NCI-H1105 treated with DMSO at 0.1 percent for 48 hours (cell line): ENCODE measurements around the gene CSNK1D.
"Not testable (repeated sequence)": the region's sequence is repeated elsewhere in the genome, so short reads cannot be mapped to it uniquely, and the experiment has no call there.

Experiments used
- DNase-seq: peaks from one replicate; lab custom pipeline; 2025; lab: John Stamatoyannopoulos, UW

The CSNK1D gene

DNA sequence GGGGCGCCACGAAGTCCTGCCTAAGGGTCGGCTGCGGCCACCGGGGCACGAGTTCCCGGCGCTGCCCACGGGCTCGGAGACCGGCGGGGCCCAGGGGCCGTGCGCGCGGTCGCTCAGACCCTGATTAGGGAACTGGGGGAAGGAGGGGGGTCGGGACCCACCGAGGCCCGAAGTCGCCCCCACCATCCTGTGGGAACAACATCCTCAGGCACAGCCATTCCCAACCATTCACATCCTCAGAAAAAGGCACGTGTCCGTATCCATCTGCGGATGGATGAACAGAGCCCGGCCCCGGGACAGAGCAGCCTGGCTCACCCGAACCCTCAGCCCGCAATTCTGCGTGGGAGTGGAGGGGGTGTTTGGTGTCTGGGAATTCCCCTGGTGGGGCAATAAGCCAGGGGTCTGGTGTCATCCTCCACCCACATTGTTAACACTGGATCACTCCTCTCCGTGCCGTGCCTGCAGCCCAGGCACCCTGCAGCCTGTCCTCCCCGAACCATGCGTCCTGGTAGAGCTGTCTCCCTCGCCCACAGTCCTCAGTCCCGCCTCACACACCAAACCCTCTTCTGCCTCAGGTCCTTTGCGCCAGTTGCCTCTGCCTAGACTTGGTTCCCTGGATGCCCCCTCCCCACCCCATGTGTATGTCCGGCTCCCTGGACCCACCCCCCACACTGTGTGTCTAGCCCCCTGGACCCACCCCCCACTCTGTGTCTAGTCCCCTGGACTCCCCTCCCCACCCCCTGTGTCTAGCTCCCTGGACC, 60.1 kb downstream of the CSNK1D start:
- DNase-seq: peak; percentile 22

DNA sequence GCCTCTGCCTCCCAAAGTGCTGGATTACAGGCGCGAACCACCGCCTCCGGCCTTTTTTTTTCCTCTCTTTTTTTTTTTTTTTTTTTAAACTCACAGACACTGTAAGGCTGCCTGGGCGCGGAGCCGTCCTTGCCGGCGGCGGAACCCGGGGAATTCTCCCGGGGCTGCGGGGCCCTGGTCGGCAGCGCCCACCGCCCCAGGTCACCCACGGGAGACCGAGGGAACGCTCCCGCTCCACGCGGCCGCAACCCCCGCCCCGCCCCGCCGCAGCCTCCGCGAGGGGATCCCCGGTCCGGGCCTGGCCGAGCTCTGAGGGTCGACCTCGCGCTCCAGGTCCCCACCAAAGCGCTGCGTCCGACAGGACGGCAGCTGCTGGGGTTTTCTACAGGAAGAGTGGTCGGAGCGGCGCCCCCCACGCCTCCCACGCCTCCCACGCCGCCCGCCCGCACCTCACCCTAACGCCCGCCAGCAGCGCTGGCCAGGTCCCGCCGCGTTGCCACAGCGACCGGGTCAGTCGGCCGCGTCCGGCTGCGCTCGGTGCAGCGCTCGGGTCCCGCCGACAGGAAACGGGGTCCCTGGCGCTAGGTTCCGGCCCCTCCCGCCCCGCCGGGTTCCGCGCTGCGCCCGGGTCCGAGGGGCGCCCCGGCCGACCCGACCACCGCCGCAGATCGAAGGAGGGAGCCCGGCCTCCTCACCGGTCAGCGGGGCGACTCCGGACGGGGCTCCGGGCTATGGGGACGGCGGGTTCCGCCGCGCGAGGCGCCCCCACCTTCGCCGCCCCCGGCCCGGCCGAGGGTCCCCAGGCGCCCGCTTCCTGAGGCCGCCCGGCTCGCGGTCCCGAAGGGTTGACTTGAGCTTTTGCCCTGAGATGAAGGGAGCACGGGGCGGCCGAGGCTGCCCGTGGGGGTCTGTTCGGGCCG, 60.9 kb downstream of the CSNK1D start, which contains the start of gene CCDC57:
Gene CCDC57, minus strand, starts transcription at position 512 of the 920 bp plus-strand sequence. CDS start 10,898 bp downstream, outside the sequence.
- DNase-seq: peak; percentile 41

DNA sequence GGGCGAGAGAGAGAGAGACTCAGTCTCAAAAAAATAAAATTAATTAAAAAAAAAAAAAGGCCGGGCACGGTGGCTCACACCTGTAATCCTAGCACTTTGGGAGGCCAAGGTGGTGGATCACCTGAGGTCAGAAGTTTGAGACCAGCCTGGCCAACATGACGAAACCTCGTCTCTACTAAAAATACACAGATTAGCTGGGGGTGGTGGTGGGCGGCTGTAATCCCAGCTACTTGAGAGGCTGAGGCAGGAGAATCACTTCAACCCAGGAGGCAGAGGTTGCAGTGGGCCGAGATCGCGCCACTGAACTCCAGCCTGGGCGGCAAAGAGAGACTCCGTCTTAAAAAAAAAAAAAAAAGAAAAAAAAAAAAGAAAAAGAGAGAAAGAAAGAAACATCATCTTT, 62.8 kb downstream of the CSNK1D start:
- not testable (repeated sequence) for DNase-seq

DNA sequence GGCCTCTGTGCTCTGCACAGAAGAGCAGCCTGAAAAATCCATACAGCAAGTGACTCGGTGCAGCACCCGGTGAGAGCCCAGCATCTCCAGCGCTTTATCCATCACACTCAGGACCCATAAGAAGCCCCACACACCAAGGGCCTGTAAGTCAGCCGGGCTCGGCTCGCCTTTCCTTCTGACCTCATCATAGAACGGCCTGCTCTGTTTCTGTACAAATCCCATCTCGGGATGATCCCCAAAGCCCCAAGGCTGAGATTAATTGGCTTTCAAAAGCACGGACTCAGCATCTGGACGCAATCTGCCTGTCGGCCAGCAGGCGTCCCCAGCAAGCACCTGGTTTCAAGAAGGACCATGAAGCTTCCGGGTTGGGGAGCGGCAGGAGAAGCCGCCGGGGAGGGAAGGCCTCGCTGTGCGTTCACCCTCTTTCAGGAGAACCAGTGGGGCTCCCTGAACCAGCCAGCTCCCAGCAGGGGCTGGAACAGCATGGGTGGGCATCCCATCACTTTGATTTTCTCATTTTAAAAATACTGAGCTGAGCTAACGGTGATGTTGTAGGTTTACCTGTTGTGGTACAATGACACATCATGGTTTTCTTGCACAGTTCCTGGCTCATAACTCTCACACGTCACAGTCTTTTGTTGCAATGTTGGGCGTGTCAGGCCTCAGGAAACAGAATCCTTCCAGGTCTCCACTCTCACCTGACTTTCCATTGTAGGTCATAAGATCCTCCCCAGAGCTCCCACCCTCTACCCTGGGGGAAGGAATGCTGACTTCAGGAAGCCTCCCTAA, 67.6 kb downstream of the CSNK1D start:
- DNase-seq: peak; percentile 64

DNA sequence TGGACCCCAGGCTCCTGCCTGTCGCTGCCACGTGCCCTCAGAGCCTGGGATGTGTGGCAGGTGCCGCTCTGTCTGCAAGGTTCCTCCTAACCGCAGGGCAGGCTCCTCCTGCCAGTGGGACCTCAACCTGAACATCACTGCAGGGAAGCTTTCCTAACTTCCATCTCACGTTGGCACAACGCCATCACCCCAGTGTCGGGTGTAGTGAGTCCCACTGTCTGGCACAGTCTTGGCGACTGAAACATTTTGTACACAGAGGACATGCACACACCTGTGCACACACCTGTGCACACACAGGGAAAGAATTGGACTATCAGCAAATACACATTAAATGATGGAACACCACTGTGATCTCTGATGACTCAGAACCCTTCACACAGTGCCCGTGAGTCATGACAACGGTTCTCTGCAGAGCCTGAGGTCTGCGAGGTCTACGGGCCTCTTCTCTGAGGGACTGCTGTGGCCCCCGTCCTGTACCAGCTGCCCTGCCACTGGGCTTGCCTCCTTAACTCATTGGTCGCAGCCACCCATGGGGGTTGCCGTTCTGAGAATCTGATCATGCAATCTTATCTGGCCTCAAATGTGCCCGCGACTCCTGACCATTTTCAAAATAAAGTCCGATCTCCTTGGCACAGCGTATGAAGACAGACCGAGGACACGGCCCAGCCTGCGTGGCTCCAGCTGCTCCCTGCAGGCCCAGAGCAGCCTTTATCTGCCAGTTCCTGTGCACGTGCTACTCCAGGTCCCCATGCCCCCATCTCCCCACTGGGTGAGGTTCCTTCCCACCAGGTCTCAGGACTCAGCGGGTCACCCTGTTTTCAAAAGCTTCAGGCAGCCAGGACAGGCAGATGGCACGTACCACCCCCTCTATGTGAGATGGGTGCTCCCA, 68.4 kb downstream of the CSNK1D start:
- DNase-seq: no peak

DNA sequence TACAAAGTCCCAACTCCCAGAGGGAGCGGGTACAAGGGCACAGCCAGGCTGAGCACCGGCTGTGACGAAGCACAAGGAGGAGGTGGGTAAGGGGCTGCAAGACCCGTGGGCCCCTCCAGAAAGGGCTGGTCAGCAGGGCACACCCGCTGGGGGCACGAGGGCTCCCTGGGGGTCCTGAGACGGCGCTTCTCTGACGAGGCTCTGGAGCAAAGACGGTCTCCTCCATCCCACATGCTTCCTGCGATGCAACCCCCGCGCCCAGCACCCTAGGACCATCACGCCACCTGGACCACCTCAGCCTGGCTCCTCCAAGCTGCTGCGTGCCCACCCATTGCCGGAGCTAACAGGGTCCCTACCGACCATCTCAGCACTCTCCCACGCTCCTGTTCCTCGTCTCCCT, 69.6 kb downstream of the CSNK1D start:
- DNase-seq: no peak

DNA sequence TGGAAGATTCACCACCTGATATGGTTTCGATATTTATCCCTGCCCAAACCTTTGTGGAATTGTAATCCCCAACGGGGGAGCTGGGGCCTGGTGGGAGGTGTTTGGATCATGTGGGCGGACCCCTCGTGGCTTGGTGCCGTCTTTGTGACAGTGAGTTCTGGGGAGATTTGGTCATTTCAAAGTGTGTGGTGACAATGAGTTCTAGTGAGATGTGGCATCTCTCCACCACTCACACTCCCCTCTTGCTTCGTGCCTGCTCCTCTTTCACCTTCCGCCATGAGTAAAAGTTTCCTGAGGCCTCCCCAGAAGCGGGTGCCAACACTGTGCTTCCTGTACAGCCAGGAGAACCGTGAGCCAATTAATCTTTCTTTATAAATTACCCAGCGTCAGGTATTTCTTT, 70.5 kb downstream of the CSNK1D start:
- DNase-seq: no peak

DNA sequence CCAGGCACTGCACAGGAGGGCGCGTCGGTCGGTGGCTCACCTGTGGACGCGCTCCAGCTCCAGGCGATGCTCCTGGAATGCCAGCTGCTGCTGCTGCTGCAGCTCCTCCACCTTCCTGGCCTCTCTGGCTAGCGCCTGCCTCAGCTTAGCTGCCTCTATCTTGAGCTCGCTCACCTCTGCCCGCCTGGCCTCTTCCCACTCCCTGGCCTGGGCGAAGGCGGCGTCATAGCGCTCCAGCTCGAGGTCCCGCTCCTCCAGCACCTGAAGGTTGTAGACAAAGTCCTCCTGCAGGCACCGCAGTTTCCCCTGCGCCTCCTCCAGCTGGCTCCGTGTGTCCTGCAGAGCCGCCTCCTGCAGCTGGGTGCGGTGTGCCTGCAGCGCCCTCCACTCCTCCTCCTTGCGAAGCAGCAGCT, 72.0 kb downstream of the CSNK1D start:
- DNase-seq: no peak

DNA sequence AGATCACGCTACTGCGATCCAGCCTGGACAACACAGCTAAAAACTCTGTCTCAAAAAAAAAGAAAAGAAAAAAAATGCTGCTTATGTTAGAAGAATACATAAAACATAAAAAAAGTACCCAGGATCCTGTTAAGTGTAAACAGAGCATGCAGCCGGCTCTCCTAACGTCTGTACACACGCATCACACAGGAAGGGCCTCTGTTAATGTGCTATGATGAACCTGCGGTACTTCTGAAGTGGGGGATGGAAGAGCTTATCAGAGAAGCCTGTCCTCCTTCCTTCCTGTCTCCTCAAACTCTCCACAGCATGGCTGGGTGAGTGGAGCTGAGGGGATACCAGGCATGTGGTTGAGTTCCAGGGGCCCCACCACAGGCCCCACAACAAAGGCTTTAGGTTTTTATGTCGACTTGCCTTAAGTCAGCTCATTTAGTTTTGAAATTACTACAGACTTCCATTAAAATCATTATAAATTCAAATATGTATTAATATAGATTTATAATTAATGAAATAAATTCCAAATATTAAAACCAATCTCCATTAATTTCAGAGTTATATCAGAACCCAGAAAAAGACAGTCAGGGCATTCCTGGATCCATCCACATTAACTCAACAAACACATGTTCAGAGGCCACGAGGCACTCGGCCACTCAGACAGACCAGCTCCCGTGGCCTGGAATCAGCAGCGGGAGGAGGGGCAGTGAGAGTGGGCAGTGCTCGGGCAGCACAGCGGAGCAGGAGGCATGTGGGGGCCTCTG, 72.6 kb downstream of the CSNK1D start:
- DNase-seq: no peak

DNA sequence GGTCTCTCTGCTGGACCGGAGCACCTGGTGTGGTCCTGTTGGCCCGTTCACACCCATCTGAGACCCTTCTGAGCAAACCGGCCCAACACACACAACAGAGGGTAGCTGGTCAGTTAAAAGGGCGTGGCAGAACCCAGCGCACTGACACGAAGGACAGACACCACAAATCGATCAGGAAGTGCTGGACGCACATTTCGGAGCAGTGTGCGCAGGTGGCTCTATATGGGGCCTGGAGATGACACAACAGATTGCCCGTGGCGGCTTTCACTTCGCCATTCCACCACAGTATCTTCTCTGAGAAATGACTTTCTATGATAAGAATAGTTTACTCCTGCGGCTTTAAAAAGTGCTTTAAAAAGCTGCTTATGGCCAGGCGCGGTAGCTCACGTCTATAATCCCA, 73.4 kb downstream of the CSNK1D start:
- DNase-seq: no peak

DNA sequence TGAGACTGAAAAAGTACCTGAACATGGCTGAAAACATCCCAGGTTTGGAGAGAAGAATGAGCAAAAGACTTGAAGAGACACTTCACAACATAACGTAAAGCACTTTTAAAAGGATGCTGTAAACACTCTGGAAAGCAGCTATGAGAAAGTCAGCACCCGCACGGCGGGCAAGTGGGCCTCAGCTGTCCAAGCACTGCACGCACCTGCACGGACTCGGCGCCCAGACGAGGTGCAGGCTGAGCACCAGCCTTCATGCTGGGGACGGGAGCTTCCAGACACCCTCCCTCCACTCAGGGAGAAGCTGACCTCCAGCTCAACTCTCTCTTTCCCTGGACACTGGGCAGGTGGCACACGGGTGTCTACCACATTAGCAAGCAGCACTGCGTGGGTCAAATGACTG, 74.0 kb downstream of the CSNK1D start:
- no peak for DNase-seq

DNA sequence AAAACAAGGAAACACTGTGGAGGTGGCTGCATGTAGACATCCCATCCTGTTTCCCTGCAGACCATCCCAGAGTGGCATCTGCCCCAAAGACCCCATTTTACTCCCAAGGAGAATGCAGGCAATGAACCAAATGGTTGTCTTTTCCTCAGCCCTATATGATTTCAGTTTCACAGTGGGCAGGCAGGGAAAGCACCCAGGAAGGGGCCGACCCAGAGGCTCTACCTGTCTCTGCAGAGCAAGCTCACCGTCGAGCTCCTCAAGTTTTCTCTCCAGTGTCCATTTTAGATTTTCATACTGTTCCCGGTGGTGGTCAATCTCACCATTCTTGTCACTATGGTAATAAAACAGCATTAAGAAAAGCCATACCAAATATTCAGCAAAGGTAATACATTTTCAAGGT, 75.4 kb downstream of the CSNK1D start:
- DNase-seq: no peak

DNA sequence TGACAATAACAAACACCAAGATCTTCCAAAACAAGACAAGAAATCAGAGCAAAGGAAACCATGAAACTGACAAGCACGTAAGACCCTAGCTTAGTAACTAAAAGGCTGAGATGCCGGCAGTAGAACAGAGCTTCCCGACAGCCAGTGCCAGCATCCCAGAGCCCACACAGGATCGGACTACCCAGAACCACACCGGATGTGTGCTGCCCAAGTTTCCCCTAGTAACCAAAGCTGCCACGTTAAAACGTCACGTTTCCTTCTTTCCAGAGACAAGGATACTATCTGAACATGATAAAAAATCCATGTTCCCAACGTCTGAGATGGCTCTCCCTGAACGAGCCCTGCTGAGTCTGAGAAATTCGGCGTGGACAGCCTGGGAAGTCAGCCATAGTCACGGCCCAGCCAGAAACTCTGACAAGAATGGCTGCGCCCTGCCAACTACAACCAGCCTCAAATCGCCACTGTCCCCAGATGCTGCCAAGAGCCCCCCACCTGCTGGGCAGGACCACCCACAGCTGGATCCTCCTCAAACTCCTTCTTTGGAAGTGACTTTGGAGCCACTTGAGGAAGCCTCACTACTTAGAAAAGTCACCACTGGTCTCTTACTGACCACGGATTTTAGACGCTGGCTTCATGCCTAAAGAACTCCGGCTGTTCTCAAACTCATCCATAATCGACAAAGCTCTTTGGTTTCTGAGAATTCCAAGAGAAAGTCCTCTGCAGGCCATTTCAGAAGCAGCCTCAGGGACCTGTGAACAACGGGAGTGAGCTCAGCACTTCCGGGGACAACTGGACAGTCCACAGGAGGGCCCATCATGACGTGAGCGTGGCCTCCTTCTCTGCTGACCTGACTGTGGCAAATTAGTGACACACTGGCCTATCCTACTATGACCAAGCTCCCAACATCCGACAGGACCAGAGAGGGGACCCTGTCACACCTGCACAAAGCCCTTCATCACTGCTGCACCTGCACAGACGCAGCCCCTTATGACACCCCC, 77.5 kb downstream of the CSNK1D start:
- no peak for DNase-seq

DNA sequence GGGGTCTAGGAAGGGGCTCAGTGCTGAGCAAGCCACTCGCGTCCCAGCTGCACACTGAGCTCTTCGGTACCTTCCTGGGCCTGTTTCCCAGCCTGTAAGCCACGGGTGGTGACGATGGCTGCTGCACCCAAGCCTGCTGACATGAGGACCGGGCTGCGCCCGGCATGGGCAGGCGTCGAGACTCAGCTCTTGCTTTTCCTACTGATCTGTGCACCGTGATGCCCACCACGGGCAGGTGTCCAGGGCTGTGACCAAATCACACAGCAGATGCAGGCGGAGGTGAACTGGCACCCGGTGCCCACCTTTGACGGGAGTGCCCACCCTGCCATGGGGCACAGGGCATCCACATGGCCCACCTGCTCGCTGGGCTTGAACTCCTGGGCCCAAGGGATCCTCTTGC, 78.7 kb downstream of the CSNK1D start:
- no peak for DNase-seq

DNA sequence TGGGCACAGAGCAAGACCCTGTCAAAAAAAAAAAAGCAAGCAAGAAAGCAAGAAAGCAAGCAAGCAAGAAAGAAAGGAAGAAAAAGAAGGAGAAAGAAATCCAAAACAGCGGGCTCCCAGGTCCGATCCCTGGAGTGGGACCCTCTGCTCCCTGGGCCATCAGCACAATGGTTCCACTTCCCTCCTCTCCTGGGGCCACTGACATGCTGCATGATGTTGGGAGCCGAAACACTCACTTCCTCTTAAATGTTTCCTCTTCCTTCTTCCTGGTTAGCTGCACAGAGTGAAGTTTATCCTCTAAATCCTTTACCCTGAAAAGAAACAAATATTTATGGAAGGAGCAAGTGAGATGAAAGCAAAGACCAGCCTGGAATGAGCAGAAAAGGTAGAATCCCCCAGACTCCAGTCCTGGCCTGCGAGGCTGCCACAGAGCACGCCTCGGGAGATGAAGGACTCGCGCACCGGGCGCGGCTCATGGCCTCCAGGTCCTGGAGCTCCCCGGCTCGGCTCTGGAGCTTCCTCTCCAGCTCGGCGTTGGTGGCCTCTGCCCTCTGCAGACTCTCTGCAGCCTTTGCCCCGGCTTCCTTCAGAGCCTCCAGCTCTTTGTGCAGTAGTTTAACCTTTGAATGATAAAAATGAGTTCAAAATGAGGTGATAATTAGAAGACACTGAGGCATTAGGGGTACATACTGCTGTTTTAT, 79.8 kb downstream of the CSNK1D start:
- no peak for DNase-seq

DNA sequence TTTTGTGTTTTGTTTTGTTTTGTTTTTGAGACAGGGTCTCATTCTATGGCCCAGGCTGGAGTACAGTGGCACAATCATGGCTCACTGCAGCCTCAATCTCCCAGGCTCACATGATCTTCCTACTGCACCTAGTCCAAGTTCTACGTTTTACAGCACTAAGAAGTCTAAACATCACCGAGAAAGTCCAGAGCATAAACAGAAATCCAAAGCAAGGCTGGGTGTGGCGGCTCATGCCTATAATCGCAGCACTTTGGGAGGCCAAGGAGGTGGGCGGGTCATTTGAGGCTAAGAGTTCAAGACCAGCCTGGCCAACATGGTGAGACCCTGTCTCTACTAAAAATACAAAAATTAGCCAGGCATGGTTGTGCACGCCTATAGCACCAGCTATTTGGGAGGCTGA, 80.5 kb downstream of the CSNK1D start:
- DNase-seq: not testable (repeated sequence)
